A549 (cell line): ENCODE results near the gene CPE.

Source experiments
- CTCF ChIP-seq: fragments of >200 bp; sonication (Bioruptor Twin); formaldehyde crosslinking; IDR thresholded peaks from 3 replicates; pipeline ENCODE4 v1.5.1; 2016
- JUN ChIP-seq, 2 experiments: fragments of >200 bp; sonication (Bioruptor Twin); formaldehyde crosslinking; IDR thresholded peaks; 2 replicates in 1 of 2; 3 replicates in 1 of 2; pipeline ENCODE4 v1.6.1; 2016 to 2017

GRCh38 chr4:165437691-165438090 lies 58.9 kb downstream of the CPE start:
- no peak for TF ChIP-seq CTCF
- no peak for TF ChIP-seq JUN (IDR thresholded peaks at IDR 0.05)
